Measurements from ENCODE around the gene CCDC83. TPM values are rescaled to one million over a fixed set of nuclear protein-coding genes. Genes with fewer than 3 reads are reported as not detected.
A peak's percentile ranks its signal among the peaks of the same experiment; 100 is the strongest.

CCDC83 gene
- under 1 TPM in 1 of 3 donors, not detected in 2; 0.12 TPM for total RNA-seq
- total RNA-seq (2013) = 0.14 TPM

GRCh38 chr11:85855341-85855656, at the start of gene CCDC83:
Gene CCDC83, plus strand, starts transcription at chr11:85855383. Its CDS starts 9,741 bp downstream, at chr11:85865124.
- Mint-ChIP-seq H3K4me3 (peak within 1 kb of the TSS; percentile 94), H3K4me1 (peaks cover 16% of the 10 kb centered on the region in 2 donors), H3K36me3 (peaks cover 1% of the 10 kb centered on the region), H3K27me3 (ENCODE audit: low read depth in 2 of 2) (peaks cover 0 to 14% of the 10 kb centered on the region in 2 donors), H3K9me3 (no peaks in the 10 kb centered on the region), H3K27ac (peak within 1 kb of the TSS; percentile 94 to 96)
- WGBS (ENCODE audit: insufficient coverage) = 54% methylated on average over 13 of the region's 13 CpGs
- Histone ChIP-seq H3K9me3 (ENCODE audit: control insufficient read depth, insufficient read depth, low read length) (no peaks in the 10 kb centered on the region), H3K36me3 (ENCODE audit: control insufficient read depth, insufficient read depth, low read length) (no peaks in the 10 kb centered on the region), H3K27ac (ENCODE audit: low read length) (peak within 1 kb of the TSS; percentile 71), H3K4me3 (ENCODE audit: low read length) (peak within 1 kb of the TSS; percentile 39), H3K4me1 (ENCODE audit: control insufficient read depth, insufficient read depth, low read length) (peaks cover 11% of the 10 kb centered on the region), H3K27me3 (ENCODE audit: control insufficient read depth, insufficient read depth, low read length) (no peaks in the 10 kb centered on the region)
- no peak for DNase-seq
- TF ChIP-seq, protein P1, sequence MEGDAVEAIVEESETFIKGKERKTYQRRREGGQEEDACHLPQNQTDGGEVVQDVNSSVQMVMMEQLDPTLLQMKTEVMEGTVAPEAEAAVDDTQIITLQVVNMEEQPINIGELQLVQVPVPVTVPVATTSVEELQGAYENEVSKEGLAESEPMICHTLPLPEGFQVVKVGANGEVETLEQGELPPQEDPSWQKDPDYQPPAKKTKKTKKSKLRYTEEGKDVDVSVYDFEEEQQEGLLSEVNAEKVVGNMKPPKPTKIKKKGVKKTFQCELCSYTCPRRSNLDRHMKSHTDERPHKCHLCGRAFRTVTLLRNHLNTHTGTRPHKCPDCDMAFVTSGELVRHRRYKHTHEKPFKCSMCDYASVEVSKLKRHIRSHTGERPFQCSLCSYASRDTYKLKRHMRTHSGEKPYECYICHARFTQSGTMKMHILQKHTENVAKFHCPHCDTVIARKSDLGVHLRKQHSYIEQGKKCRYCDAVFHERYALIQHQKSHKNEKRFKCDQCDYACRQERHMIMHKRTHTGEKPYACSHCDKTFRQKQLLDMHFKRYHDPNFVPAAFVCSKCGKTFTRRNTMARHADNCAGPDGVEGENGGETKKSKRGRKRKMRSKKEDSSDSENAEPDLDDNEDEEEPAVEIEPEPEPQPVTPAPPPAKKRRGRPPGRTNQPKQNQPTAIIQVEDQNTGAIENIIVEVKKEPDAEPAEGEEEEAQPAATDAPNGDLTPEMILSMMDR (IDR thresholded peaks at IDR 0.05) = no peak
- intact Hi-C loops (cut with micrococcal nuclease) = loop anchor here (1.0 to 10.0 kb wide), 6 partner anchors 160 to 437 kb away; no protein-coding TSS in a partner anchor
- ATAC-seq = no peak

GRCh38 chr11:85805387-85805786, 49.8 kb upstream of the CCDC83 start:
- WGBS (ENCODE audit: insufficient coverage) = 83% methylated on average over 1 of the region's 1 CpG
- no peak overlapping the region for H3K4me3 Mint-ChIP-seq
- H3K27me3 Mint-ChIP-seq (ENCODE audit: low read depth in 2 of 2) = no peaks in the 10 kb centered on the region
- DNase-seq = no peak
- H3K36me3 ChIP-seq (ENCODE audit: control insufficient read depth, insufficient read depth, low read length) = peaks cover 2% of the 10 kb centered on the region
- H3K27ac Mint-ChIP-seq = peak overlapping the region; percentile 33 to 56
- peaks cover 5% of the 10 kb centered on the region for H3K9me3 ChIP-seq (ENCODE audit: control insufficient read depth, insufficient read depth, low read length)
- no peak overlapping the region for H3K4me3 ChIP-seq (ENCODE audit: low read length)
- intact Hi-C loops (cut with micrococcal nuclease) = no loop called here
- H3K27ac ChIP-seq (ENCODE audit: low read length) = no peak overlapping the region
- H3K4me1 Mint-ChIP-seq = peaks cover 74 to 79% of the 10 kb centered on the region in 2 donors
- H3K36me3 Mint-ChIP-seq = peaks cover 14% of the 10 kb centered on the region
- no peak for ATAC-seq
- H3K4me1 ChIP-seq (ENCODE audit: control insufficient read depth, insufficient read depth, low read length) = peaks cover 22% of the 10 kb centered on the region
- no peaks in the 10 kb centered on the region for H3K9me3 Mint-ChIP-seq
- TF ChIP-seq, protein P1 (IDR thresholded peaks at IDR 0.05) = no peak
- H3K27me3 ChIP-seq (ENCODE audit: control insufficient read depth, insufficient read depth, low read length) = no peaks in the 10 kb centered on the region

DNA sequence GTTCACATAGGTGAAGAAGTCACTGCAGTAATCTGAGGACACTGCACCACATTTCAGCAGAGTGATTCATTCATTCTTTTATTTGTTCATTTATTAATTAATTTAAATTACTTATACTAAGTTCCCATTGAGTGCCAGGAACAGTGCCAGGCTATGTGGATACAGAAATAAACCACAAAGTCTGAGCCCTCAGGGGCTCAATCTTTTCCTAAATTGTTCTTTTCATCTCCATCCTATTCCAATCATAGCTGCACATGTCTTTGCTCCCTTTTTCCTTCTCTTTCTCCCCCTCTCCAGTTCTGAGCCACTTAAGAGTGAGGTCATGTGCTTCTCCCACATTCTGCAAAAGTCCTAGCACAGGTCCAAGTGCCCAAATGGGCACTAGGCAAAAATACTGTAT, 49.2 kb upstream of the CCDC83 start:
- no peak overlapping the region for H3K27ac ChIP-seq (ENCODE audit: low read length)
- peaks cover 71 to 74% of the 10 kb centered on the region in 2 donors for H3K4me1 Mint-ChIP-seq
- H3K4me3 ChIP-seq (ENCODE audit: low read length) = no peak overlapping the region
- peak overlapping the region; percentile 8 to 33 for H3K27ac Mint-ChIP-seq
- H3K9me3 ChIP-seq (ENCODE audit: control insufficient read depth, insufficient read depth, low read length) = no peaks in the 10 kb centered on the region
- H3K9me3 Mint-ChIP-seq = no peaks in the 10 kb centered on the region
- H3K4me1 ChIP-seq (ENCODE audit: control insufficient read depth, insufficient read depth, low read length) = peaks cover 22% of the 10 kb centered on the region
- no peaks in the 10 kb centered on the region for H3K27me3 ChIP-seq (ENCODE audit: control insufficient read depth, insufficient read depth, low read length)
- TF ChIP-seq, protein P1 (IDR thresholded peaks at IDR 0.05) = no peak
- ATAC-seq (no peak), DNase-seq (no peak)
- H3K36me3 ChIP-seq (ENCODE audit: control insufficient read depth, insufficient read depth, low read length) = no peaks in the 10 kb centered on the region
- peaks cover 8% of the 10 kb centered on the region for H3K36me3 Mint-ChIP-seq
- no peaks in the 10 kb centered on the region for H3K27me3 Mint-ChIP-seq (ENCODE audit: low read depth in 2 of 2)
- no peak overlapping the region for H3K4me3 Mint-ChIP-seq
- intact Hi-C loops (cut with micrococcal nuclease) = no loop called here

- H3K4me1 Mint-ChIP-seq = peaks cover 69 to 73% of the 10 kb centered on the region in 2 donors
- WGBS (ENCODE audit: insufficient coverage) = 92% methylated on average over 2 of the region's 2 CpGs
- Histone ChIP-seq H3K27me3 (ENCODE audit: control insufficient read depth, insufficient read depth, low read length) (no peaks in the 10 kb centered on the region), H3K4me1 (ENCODE audit: control insufficient read depth, insufficient read depth, low read length) (peaks cover 29% of the 10 kb centered on the region), H3K4me3 (ENCODE audit: low read length) (no peak overlapping the region), H3K36me3 (ENCODE audit: control insufficient read depth, insufficient read depth, low read length) (no peaks in the 10 kb centered on the region), H3K9me3 (ENCODE audit: control insufficient read depth, insufficient read depth, low read length) (no peaks in the 10 kb centered on the region), H3K27ac (ENCODE audit: low read length) (no peak overlapping the region)
- intact Hi-C loops (cut with micrococcal nuclease) = no loop called here
- ATAC-seq = no peak
- no peaks in the 10 kb centered on the region for H3K27me3 Mint-ChIP-seq (ENCODE audit: low read depth in 2 of 2)
- no peak overlapping the region for H3K4me3 Mint-ChIP-seq
- DNase-seq = no peak
- TF ChIP-seq, protein P1 (IDR thresholded peaks at IDR 0.05) = no peak
- no peaks in the 10 kb centered on the region for H3K36me3 Mint-ChIP-seq
- no peaks in the 10 kb centered on the region for H3K9me3 Mint-ChIP-seq
- H3K27ac Mint-ChIP-seq = peak overlapping the region; percentile 8 to 33
These were observed 48.3 kb upstream of the CCDC83 start for GRCh38 chr11:85806876-85807275.

Data from natural killer cell (primary cell).